ENCODE results near the gene INO80. TPM values are rescaled to one million over a fixed set of nuclear protein-coding genes. Genes with fewer than 3 reads are reported as not detected.

INO80 gene
- total and polyA plus RNA-seq, 2 donors (not counting 3 experiments of a cell fraction or from before 2014, with no cell fraction given), result 5.7 to 29.1 TPM

DNA sequence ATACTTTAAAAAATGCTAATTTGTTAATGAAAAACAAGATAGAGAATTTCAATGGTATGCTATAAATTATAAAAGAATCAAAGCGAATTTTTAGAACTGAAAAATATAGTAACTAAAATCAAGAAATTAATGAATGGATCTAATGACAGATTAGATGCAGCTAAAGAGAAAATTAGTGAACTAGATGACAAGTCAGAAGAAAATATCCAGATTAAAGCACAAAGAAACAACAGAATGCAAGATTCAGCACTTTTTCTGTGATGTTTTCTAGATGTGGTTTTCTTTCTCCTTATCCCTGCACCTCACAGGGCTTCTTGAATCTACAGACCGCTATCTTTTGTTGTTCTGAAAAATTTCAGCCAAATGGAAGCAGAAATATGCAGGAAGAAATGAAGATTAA, 54.4 kb downstream of the INO80 start:
- peaks cover 14% of the 10 kb centered on the region in 2 experiments for H3K36me3 ChIP-seq (ENCODE audit: control insufficient read depth in 2 of 2, extremely low read depth in 1 of 2, insufficient read depth in 2 of 2, low read length in 2 of 2)
- no peaks in the 10 kb centered on the region for H3K27me3 ChIP-seq (ENCODE audit: control insufficient read depth in 2 of 2, insufficient read depth in 2 of 2, low read length in 2 of 2)
- intact Hi-C loops (cut with micrococcal nuclease), result no loop called here
- H3K9me3 ChIP-seq (replicated peaks; ENCODE audit: control insufficient read depth, insufficient read depth, low read length), result peaks cover 2% of the 10 kb centered on the region
- no peaks in the 10 kb centered on the region for H3K79me2 ChIP-seq (ENCODE audit: control insufficient read depth, insufficient read depth, low read length)
- no peak overlapping the region for H3K4me3 ChIP-seq (replicated peaks in 1 of 3; ENCODE audit: insufficient read depth in 1 of 3, low read depth in 1 of 3, low read length in 3 of 3)
- FAIRE-seq (no peak), DNase-seq (ENCODE audit: low read depth, low spot score) (no peak)
- no peak overlapping the region for H2AFZ ChIP-seq (ENCODE audit: low read depth, low read length)
- H3K4me1 ChIP-seq (ENCODE audit: control insufficient read depth, extremely low read depth, insufficient read depth, low read length), result no peaks in the 10 kb centered on the region
- no peak overlapping the region for H3K4me2 ChIP-seq (ENCODE audit: insufficient read depth, low read length)
- ChIA-PET POLR2A (no interaction called here), CTCF (no interaction called here)
- no peaks in the 10 kb centered on the region for H4K20me1 ChIP-seq (replicated peaks; ENCODE audit: control insufficient read depth, extremely low read depth, insufficient read depth, low read length)
- BruUV-seq (replicated peaks), result no TSS peak
- no peak overlapping the region for H3K27ac ChIP-seq (ENCODE audit: insufficient read depth, low read depth, low read length)
- dilution Hi-C loops (cut with MboI; ENCODE audit: extremely low pct_ligation_motif_present, low sequenced_read_pairs), result no loop called here
- TF ChIP-seq JUN (IDR thresholded peaks at IDR 0.05; ENCODE audit: borderline replicate concordance, insufficient read depth, insufficient read length, low read depth) (no peak), FOS (IDR thresholded peaks at IDR 0.05; ENCODE audit: borderline replicate concordance, insufficient read depth, low read length) (no peak), EZH2 (IDR thresholded peaks at IDR 0.05; ENCODE audit: borderline replicate concordance, low read depth, low read length, severe bottlenecking) (no peak), GATA2 (IDR thresholded peaks at IDR 0.05; ENCODE audit: insufficient read depth, insufficient read length, low read depth, low read length) (no peak)
- TF ChIP-seq, protein P1, sequence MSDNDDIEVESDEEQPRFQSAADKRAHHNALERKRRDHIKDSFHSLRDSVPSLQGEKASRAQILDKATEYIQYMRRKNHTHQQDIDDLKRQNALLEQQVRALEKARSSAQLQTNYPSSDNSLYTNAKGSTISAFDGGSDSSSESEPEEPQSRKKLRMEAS (IDR thresholded peaks at IDR 0.05; ENCODE audit: insufficient read depth, insufficient read length), result no peak
- H3K9me1 ChIP-seq (replicated peaks; ENCODE audit: control insufficient read depth, extremely low read depth, insufficient read depth, low read length), result no peaks in the 10 kb centered on the region
- no peak overlapping the region for H3K9ac ChIP-seq (replicated peaks; ENCODE audit: extremely low read depth, insufficient read depth, low read length)

DNA sequence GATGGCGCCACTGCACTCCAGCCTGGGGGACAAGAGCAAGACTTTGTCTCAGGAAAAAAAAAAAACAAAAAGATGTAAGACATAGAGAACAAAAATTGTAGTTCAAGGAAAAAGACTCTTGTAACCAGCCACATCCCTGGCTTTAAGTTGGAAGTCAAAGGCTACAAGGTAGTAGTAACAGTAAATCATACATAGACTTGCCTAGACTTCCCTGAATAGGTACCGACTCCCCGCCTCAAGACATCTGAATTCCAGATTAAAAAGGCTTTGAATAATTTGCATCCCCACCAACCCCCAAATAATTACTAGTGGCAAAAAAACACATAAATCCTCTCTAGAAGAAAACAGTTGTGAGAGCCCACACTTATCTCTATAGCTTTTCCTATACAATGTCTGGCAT, 55.6 kb downstream of the INO80 start:
- intact Hi-C loops (cut with micrococcal nuclease) (no loop called here), dilution Hi-C loops (cut with MboI; ENCODE audit: extremely low pct_ligation_motif_present, low sequenced_read_pairs) (no loop called here)
- no peaks in the 10 kb centered on the region for H3K4me1 ChIP-seq (ENCODE audit: control insufficient read depth, extremely low read depth, insufficient read depth, low read length)
- H2AFZ ChIP-seq (ENCODE audit: low read depth, low read length), result no peak overlapping the region
- H3K9me1 ChIP-seq (replicated peaks; ENCODE audit: control insufficient read depth, extremely low read depth, insufficient read depth, low read length), result no peaks in the 10 kb centered on the region
- TF ChIP-seq FOS (IDR thresholded peaks at IDR 0.05; ENCODE audit: borderline replicate concordance, insufficient read depth, low read length) (no peak), MYC (IDR thresholded peaks at IDR 0.05; ENCODE audit: low read depth, low read length) (no peak), GATA2 (IDR thresholded peaks at IDR 0.05; ENCODE audit: insufficient read depth, insufficient read length, low read depth, low read length) (no peak), POLR2A (IDR thresholded peaks at IDR 0.05; ENCODE audit: low read depth, low read length) (no peak), EZH2 (IDR thresholded peaks at IDR 0.05; ENCODE audit: borderline replicate concordance, low read depth, low read length, severe bottlenecking) (no peak)
- FAIRE-seq (no peak), DNase-seq (ENCODE audit: low read depth, low spot score) (no peak)
- H3K9me3 ChIP-seq (replicated peaks; ENCODE audit: control insufficient read depth, insufficient read depth, low read length), result peaks cover 2% of the 10 kb centered on the region
- no peaks in the 10 kb centered on the region for H3K27me3 ChIP-seq (ENCODE audit: control insufficient read depth in 2 of 2, insufficient read depth in 2 of 2, low read length in 2 of 2)
- no peak overlapping the region for H3K27ac ChIP-seq (ENCODE audit: insufficient read depth, low read depth, low read length)
- H3K36me3 ChIP-seq (ENCODE audit: control insufficient read depth in 2 of 2, extremely low read depth in 1 of 2, insufficient read depth in 2 of 2, low read length in 2 of 2), result peaks cover 15 to 18% of the 10 kb centered on the region in 2 experiments
- no TSS peak for BruUV-seq (replicated peaks)
- ChIA-PET CTCF (no interaction called here), POLR2A (no interaction called here)
- no peak overlapping the region for H3K9ac ChIP-seq (replicated peaks; ENCODE audit: extremely low read depth, insufficient read depth, low read length)
- H4K20me1 ChIP-seq (replicated peaks; ENCODE audit: control insufficient read depth, extremely low read depth, insufficient read depth, low read length), result no peaks in the 10 kb centered on the region
- H3K79me2 ChIP-seq (ENCODE audit: control insufficient read depth, insufficient read depth, low read length), result no peaks in the 10 kb centered on the region
- H3K4me2 ChIP-seq (ENCODE audit: insufficient read depth, low read length), result no peak overlapping the region
- no peak overlapping the region for H3K4me3 ChIP-seq (replicated peaks in 1 of 3; ENCODE audit: insufficient read depth in 1 of 3, low read depth in 1 of 3, low read length in 3 of 3)

Measured in endothelial cell of umbilical vein (primary cell).